ENCODE measurements around the gene SAMD4B. TPM values are rescaled to one million over a fixed set of nuclear protein-coding genes. Genes with fewer than 3 reads are reported as not detected.

Gene SAMD4B
- total RNA-seq, 1 experiment from 2014 or later, result 126 TPM

DNA sequence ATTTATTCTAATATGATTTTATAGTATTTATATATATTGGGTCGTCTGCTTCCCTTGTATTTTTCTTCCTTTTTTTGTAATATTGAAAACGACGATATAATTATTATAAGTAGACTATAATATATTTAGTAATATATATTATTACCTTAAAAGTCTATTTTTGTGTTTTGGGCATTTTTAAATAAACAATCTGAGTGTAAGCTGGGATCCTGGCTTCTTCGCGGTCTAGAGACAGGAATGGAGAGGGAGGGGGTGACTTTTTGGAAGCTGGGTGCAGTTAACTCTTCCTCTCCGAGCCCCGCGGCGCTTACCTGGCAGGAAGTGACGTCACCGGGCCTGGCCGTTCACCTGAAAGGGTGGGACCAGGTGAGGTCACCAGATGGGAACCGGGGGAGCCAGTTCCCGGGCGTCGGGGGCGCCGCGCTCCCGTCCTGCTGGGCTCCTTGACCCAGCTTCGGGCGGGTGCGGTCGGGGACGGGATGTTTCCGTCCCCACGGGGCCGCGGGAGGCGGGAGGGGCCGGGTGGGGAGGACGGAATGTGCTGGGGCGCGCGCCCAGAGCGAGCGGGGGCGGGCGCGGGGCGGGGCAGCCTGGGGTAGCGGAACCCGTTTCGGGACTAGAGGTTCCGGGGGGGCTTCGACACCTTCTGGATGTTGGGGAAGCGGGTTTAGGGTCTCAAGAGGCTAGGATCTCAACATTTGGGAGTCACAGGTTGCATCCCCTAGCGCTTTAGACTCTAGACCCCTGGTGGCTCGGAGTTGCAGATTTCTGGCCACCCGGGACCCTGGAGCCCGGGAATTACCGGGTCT, 67.2 kb downstream of the SAMD4B start:
- peak; percentile 74 for DNase-seq (ENCODE audit: low read depth)

DNA sequence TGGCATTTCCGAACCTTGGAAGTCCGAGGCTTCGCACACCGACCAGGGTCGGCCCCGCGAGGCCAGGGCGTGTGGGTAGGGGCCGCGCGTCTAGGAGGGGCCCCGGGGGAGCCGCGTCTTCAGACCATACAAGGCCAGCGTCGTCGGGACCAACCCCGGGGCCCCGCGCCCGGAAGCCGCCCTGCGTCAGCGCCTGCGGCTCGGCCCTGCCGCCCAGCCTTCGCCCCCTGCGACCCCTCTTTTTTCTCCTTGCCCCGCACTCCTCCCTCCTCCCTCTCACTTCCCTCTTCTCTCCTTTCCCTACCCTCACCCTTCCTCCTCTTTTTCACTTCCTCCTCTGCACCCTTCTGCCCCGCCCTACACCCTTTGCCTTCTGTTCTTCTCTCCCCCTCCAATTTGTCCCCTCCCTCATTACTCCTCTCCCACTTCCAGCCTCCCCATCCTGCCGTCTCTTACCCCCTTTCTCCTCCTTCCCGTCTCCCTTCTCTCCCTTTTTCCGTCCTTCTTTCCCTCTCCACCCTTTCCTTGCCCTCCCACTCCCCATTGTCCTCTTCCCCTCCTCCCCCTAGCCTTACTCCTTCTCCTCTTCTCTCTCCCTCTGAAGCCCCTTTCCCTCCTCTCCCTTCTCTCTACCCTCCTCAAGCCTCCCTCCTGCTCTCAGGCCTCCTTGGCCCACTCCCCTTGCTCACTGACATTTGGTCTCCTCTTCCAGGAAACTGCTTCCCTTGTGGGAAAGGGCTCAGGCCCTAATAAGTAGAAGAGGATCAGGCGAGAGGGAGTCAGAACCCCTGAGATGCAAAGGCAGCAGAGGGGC, 68.0 kb downstream of the SAMD4B start:
- DNase-seq (ENCODE audit: low read depth), result peak; percentile 60

DNA sequence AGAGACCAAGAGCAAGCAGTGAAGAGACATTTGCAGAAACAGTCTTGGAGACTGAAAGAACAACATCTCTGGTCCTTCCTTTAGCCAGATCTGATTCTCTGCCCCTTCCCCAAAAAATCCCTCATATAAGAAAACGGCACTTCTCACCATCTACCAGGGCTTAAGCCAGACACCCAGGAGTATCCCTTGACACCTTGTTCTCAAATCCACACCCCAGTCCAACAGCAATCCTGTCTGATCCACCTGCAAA, 68.5 kb downstream of the SAMD4B start:
- no peak for DNase-seq (ENCODE audit: low read depth)

DNA sequence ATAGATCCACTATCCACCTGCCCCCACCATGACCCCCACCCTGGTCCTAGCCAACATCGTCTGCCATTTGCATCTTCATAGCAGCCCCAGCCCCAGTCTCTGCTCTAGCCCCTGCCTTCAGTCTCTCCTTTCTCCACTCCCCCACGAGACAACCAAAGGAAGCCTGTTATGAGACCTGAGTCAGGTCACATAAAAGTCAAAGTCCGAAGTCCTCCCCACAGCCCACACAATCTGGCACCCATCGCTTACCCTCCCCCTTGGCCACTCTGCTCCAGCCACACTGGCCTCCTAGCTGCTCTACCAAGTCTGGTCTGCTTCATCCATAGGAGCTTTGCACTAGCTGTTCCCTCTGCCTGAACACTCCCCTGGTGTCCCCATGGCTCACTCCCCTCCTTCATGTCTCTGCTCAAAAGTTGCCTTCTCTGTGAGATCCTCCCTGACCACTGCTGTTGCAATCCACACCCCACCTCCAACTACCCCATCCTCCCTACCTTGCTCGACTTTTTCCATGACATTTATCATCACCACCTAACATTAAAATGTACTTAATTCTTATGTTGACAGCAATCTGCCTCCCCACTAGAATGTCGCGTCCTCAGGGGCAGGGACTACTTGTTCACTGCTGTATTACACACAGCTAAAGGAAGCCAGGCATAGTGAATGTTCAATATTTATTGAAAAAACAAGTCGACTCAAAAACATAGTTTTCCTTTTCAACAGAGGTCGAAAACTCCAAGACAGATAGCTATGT, 69.0 kb downstream of the SAMD4B start:
- DNase-seq (ENCODE audit: low read depth), result no peak

DNA sequence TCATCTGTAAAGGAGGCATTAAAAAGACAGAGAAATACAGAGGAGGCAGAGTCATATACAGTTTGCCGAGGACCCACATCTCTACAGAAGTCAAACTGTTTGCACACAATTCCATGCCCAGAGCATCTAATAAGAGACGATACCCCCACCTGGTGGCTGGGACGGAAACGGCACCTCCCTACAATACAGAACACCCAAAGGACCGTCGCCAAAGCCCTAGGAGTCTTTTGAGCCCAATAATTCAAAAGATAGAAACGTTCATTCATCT, 69.5 kb downstream of the SAMD4B start:
- DNase-seq (ENCODE audit: low read depth), result peak; percentile 93

DNA sequence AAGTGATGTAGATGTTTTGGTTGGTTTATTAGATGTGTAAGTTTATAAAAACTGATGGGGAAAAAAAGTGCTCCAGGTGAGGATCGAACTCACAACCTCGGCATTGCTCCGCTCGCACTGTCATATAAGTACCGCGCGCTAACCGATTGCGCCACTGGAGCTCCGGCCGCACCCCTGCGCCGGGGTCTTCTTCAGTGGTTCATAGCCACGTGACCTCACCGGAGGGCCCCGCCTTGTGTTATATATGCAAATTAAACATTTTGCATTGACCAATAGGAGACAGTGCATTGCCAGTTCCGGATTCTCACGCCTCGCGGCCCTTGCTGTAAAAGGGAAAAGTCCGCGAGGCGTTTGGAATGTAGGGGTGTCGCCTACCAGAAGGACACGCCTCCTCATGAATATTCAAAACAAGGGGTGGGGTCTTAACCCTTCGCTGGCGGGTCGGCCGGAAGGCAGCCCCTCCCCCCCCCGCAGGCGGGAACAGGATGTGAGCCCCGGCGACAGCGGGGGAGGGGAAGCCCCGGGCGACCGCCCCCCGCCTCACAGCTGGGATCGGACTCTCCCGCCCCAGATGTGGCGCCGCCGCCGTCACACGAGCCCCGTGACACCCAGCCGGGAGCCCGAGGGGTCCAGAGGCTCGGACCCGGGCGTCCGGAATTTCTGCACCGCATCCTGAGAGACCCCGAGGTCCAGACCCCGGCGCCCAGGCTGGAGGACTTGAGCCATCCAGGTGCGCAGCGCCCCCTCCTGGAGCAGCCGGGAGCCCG, 70.1 kb downstream of the SAMD4B start, which contains the start of gene PLEKHG2:
TSS of gene PLEKHG2 (plus strand) at position 570 of the 767 bp plus-strand sequence. CDS start 1,418 bp downstream, outside the sequence.
- peak; percentile 100 for DNase-seq (ENCODE audit: low read depth)

DNA sequence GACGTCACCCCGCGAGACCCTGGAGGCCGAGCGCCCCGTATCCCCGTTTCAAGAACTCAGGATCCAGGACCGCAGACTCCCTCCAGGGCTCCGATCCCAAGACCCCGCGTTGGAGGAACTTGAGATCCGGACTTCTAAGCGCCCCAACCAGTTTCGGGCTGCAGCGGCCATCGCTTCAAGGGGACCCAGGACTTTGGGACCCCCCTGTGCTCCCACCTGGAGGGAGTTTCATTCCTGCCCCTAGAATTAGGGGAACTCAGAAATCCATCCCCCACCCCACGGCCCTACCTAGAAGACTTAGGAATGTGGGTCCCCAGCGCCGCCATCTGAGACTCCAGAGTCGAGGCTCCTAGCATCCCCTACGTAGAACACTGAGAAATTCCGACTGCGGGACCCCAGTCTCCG, 70.6 kb downstream of the SAMD4B start:
- no peak for DNase-seq (ENCODE audit: low read depth)

GRCh38 chr19:39413272-39413910, 71.2 kb downstream of the SAMD4B start:
- DNase-seq (ENCODE audit: low read depth), result peak; percentile 66

GRCh38 chr19:39413911-39414608, 71.8 kb downstream of the SAMD4B start:
- no peak for DNase-seq (ENCODE audit: low read depth)

DNA sequence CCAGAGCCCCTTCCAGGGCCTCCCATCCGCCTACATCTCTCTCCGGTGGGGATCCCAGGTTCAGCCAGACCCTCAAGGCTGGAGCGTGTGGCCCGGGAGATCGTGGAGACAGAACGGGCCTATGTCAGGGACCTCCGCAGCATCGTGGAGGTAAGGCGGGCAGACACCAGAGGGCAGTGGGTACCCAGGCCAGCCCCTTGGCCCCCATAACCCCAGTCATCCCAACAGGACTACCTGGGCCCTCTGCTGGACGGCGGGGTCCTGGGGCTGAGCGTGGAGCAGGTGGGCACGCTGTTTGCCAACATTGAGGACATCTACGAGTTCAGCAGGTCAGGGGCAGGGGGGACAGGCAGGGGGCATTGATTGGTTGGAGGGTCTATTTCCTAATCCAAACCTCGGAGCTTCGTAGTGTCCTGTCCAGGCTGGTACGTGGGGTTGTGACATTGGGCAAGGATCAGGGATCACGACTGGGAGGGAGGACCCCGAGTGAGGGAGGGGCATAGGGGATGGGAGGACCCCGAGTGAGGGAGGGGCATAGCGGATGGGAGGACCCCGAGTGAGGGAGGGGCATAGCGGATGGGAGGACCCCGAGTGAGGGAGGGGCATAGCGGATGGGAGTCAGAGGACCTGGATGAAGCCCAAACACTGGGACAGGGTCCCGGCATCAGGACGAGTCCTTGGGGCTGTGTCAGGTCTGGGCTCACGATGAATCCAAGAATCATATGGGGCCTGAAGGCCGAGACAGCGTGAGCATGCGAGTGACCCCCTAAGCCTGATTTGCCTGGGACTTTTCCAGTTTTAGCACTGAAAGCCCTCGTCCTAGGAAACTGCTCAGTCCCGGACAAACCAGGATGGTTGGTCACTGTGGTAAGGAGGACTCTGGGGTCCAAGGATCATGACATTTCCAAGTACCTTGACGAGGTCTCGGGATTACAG, 73.2 kb downstream of the SAMD4B start:
- DNase-seq (ENCODE audit: low read depth), result no peak

DNA sequence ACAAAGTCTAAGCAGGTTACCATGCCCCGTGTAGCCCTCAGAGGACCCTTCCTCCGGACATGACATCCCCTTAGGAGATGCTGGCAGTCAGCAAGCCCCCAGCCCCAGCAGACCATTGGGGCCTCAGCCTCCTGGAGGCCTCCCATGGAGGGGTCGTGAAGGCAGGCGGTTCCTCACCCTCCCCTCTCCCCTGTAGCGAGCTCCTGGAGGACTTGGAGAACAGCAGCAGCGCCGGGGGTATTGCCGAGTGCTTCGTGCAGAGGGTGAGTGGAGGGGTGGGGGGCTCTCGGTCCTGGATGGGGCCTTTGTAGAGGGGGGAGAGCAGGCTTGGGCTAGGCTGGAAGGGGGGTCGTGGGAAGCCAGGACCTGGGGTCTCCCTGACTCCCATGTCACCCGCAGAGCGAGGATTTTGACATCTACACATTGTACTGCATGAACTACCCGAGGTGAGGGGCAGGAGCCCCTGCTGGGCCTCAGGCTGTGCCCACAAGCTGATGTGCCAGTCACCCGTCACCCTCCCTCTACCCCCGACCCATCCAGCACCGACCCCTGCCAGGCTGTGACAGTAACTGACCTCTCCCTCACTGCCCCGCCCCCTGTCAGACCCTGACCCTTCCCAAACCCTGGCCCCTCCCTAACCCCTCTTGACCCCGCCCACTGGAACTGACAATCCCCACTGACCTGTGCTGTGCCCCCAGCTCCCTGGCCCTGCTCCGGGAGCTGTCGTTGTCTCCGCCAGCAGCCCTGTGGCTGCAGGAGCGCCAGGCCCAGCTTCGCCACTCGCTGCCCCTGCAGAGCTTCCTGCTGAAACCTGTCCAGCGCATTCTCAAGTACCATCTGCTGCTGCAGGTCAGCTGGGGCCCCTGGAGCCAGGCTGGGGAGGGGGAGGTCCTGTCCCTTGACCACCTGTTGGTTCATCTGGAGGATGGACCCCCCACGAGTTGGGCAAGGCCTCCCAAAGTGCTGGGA, 74.2 kb downstream of the SAMD4B start:
- DNase-seq (ENCODE audit: low read depth), result no peak

- DNase-seq (ENCODE audit: low read depth), result no peak
Observed at GRCh38 chr19:39417463-39418181, 75.4 kb downstream of the SAMD4B start.

DNA sequence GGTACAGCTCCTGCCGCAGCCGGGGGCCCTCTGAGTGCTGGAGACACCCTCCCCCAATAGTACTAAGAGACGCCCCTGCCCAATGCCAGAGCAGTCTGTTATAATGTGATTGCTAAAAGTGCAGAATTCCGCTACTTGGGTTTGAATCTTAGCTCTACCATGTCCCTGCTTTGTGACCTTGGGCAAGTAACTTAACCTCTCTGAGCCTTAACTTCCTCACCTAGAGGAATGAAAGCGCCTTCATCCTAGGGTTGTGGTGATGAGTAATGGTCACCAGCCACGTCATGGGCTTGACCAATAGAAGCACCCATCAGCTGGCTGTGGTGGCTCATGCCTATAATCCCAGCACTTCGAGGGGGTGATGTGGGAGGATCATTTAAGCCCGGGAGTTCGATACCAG, 76.8 kb downstream of the SAMD4B start:
- no peak for DNase-seq (ENCODE audit: low read depth)

DNA sequence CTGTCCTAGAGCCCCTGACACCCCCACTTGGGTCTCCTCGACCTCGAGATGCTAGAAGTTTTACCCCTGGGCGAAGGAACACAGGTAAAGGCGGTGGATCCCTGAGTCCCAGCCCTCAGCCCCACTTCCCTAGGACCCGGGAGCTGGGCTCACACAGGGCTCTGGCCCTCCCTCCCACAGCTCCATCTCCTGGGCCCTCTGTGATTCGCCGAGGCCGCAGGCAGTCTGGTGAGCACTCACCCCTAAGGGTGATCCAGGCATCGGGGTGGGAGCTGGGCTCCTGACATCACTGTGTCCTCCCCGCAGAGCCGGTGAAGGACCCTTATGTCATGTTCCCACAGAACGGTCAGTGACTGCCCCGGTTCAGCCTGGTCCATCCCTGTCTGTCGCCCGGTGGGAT, 78.5 kb downstream of the SAMD4B start:
- no peak for DNase-seq (ENCODE audit: low read depth)

DNA sequence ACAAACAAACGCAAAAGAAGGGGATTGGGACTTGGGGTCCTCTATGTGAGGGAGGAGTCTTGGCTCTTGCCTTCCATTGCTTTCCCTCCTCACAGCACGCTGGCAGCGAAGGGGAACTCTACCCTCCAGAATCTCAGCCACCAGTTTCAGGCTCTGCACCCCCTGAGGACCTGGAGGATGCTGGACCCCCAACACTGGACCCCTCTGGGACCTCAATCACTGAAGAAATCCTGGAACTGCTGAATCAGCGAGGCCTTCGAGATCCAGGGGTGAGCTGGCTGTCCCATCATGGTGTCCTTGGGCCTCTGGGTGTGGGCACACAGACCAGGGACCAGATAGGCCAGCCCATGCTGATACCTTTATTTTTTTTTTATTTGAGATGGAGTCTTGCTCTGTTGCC, 79.8 kb downstream of the SAMD4B start:
- DNase-seq (ENCODE audit: low read depth), result no peak

- no peak for DNase-seq (ENCODE audit: low read depth)
Observed at GRCh38 chr19:39423258-39424086, 81.3 kb downstream of the SAMD4B start.

GRCh38 chr19:39424934-39425333, 82.7 kb downstream of the SAMD4B start:
- DNase-seq (ENCODE audit: low read depth), result no peak
